Hepatocyte (in vitro differentiated cells): ENCODE measurements around the gene CENPU.

Experiments used
- CTCF ChIP-seq: fragments of 200-600 bp; sonication (generic); IDR thresholded peaks from 2 replicates; pipeline ENCODE4 v1.5.1; 2016; ENCODE audit warnings: antibody characterized with exemption, mild to moderate bottlenecking; ENCODE audit not compliant: poor library complexity
- EZH2 ChIP-seq: fragments of 200-600 bp; sonication (generic); IDR thresholded peaks from 2 replicates; pipeline ENCODE4 v1.6.1; 2016; ENCODE audit warnings: antibody characterized with exemption, mild to moderate bottlenecking, borderline replicate concordance
- EZH2phosphoT487 ChIP-seq: fragments of 200-600 bp; sonication (generic); IDR thresholded peaks from one replicate; pipeline ENCODE4 v1.6.1; 2018; ENCODE audit warnings: antibody characterized with exemption, mild to moderate bottlenecking, low read depth, moderate library complexity; ENCODE audit not compliant: unreplicated experiment, severe bottlenecking

- TF ChIP-seq CTCF (no peak), EZH2phosphoT487 (no peak), EZH2 (no peak)
Observed at GRCh38 chr4:184647266-184648053, 86.4 kb downstream of the CENPU start.
